GM18907 (cell line): ENCODE measurements around the gene ARHGAP15.
"Not testable (repeated sequence)": the region's sequence is repeated elsewhere in the genome, so short reads cannot be mapped to it uniquely, and the experiment has no call there.

ENCODE experiments used
- ATAC-seq: cut with Tn5 transposase; IDR thresholded peaks from one replicate; pipeline ENCODE4 v1.9.1; 2021; ENCODE audit warnings: mild to moderate bottlenecking, moderate library complexity; ENCODE audit not compliant: unreplicated experiment

The ARHGAP15 gene

DNA sequence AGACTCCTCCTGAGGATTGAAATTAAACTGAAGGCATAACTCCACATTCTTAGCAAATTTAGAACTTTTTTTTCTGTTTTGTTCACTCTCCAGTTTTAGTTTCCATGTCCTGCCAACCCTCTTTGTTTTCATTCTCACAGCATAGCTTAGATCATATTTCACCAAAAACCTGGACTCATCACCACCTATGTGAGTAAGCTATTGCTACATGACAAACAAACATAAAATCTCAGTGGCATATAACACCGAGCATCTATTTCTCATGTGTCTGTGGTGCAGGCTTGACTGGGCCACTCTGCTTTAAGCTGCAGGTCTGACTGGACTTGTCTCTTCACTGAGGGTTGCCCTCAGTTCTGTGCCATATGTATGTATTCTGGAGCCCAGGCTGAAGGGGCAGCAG lies 385.2 kb downstream of the ARHGAP15 start:
- no peak for ATAC-seq

- no peak for ATAC-seq
These were observed 386.1 kb downstream of the ARHGAP15 start for GRCh38 chr2:143515318-143515717.

GRCh38 chr2:143519521-143519920 lies 390.3 kb downstream of the ARHGAP15 start:
- no peak for ATAC-seq

DNA sequence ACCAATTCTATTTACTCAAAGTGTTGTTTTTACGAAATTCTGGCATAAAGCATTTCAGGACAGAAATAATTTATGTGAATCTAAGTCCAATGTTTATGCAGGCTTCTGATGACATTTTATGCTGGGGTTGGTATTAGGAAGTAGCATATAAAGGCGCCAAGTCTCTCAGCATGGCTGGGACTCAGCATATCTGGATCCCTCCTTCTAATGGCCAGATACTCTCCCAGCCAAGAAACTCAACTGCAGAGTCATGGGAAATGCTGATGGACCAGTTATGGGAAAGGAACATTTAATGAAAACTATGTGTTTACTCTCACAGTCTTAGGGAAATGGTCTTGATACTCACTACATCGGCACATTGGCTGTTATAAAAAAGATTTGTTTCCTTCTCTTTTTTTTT lies 392.2 kb downstream of the ARHGAP15 start:
- ATAC-seq = no peak

DNA sequence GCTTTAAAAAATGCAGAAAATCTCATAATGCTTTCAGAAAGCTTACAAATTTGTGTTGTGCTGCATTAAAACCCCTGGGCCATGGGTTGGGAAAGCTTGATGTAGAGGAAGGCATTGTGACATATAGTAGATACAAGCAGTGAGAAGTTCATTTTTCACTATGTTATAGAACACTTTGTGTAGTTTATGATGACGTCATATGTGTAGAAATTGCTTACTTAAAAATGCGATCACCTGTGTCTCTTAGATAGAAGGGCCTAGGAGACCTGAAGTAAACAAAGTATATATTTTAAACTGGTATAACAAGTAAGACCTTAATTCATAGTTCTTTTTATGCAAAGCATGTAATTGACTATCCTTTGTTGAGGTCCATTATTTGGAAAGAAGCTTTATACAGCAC lies 393.5 kb downstream of the ARHGAP15 start:
- ATAC-seq = no peak

- ATAC-seq = no peak
These were observed 394.9 kb downstream of the ARHGAP15 start for GRCh38 chr2:143524119-143524553.

- ATAC-seq = no peak
These were observed 395.6 kb downstream of the ARHGAP15 start for GRCh38 chr2:143524559-143525401.

DNA sequence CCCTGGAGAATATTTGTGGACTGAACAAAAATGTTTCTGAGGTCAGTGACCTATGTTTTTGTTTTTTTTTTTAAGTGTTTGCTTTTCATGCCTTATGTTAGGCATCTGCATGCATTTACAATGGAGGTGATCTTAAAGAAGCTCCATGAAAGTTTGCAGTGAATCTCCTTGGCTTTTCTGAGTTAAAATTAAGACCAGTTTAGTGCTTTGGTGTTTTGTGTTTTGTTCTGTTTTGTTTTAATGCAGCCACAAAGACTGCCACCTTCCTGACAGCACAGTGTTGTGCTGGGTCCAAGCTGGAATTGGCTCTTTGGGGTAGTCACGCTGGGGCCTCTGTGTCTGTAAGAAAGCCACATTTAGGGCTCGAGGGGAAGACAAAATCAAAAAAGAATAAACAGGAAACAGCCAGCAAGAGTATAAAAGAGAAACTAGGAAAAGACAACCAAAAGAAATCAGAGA lies 396.2 kb downstream of the ARHGAP15 start:
- no peak for ATAC-seq

GRCh38 chr2:143526498-143526897 lies 397.3 kb downstream of the ARHGAP15 start:
- no peak for ATAC-seq

GRCh38 chr2:143528021-143528420 lies 398.8 kb downstream of the ARHGAP15 start:
- ATAC-seq = no peak

- ATAC-seq = no peak
These were observed 400.0 kb downstream of the ARHGAP15 start for GRCh38 chr2:143529118-143529720.

DNA sequence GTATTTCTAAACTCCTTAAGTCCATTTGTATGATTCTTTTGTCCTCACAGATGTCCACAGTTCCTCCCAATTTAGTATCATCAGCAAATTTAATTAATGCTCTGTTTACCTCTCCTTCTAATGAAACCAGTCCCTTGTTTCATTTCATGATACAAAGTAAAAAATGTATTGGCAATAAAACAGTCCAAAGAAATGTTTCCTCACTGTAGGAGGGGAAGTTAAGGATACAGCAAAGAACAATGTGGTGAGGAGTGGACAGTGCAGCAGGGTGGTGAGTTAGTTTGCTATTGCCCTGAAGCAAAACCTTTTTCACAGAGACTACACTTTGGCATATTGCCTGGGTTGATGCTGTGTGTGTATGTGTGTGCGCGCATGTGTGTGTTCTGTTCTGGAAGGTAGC lies 401.5 kb downstream of the ARHGAP15 start:
- ATAC-seq = no peak

GRCh38 chr2:143532061-143532460 lies 402.8 kb downstream of the ARHGAP15 start:
- no peak for ATAC-seq

DNA sequence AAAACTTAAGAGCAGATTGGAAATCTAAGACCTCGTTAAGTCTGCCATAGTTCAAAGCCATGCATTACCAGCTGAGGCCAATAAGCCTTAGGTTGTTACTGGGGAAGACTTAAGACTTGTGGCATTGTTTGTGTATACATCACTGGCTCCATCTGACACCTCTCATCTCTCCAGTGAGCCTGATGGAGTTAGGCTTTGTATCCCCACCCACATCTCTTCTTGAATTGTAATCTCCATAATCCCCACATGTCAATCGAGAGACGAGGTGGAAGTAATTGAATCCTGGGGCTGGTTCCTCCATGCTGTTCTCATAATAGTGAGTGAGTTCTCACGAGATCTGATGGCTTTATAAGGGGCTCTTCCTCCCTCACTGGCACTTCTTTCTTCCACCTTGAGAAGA lies 404.6 kb downstream of the ARHGAP15 start:
- ATAC-seq = no peak

- ATAC-seq = no peak
These were observed 406.6 kb downstream of the ARHGAP15 start for GRCh38 chr2:143535802-143536201.

- ATAC-seq = not testable (repeated sequence)
These were observed 412.7 kb downstream of the ARHGAP15 start for GRCh38 chr2:143541899-143542298.

GRCh38 chr2:143545059-143545948 lies 416.1 kb downstream of the ARHGAP15 start:
- no peak for ATAC-seq

- no peak for ATAC-seq
These were observed 416.7 kb downstream of the ARHGAP15 start for GRCh38 chr2:143545949-143546255.

DNA sequence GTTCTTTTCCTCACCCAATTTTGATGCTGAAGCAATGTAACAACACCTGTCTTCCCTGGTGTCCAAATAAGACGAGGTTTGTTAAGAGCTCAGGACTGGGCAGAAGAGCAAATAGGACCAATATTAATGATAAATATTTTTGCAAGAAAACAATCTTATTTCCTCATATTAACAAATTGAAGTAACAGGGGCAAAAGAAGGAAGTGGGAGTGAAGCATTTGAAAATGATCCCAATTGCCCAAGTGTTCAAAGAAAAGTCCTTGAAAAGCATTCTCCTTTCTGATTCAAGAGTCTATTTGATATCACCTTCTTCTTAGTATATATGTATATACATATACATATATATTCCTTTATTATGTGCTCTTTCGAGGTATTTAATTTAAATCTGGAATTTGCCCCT lies 418.8 kb downstream of the ARHGAP15 start:
- ATAC-seq = no peak

DNA sequence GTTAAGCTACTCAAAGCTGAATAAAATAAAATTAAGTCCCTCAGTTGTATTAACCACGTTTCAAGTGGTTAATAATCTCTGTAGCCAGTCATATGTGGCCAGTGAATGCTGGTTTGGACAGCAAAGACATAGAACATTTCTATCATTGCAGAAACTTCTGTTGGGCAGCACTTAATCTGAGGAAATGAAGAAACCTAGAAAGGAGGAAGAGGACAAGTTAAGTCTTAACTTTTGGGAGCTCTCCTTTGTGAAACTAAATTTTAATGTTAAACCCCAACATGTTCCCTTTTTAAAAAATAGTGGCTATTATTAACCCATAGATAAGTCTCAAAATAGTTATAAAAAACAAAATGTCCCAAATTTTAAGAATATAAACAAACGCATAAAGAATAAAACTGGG lies 421.3 kb downstream of the ARHGAP15 start:
- no peak for ATAC-seq

GRCh38 chr2:143551971-143552650 lies 422.9 kb downstream of the ARHGAP15 start:
- no peak for ATAC-seq
